HepG2 (cell line): ENCODE data around the gene ANAPC16. TPM values are rescaled to one million over a fixed set of nuclear protein-coding genes. Genes with fewer than 3 reads are reported as not detected.
A peak's percentile ranks its signal among the peaks of the same experiment; 100 is the strongest.

Experiments
- ATAC-seq: fragments of 200-7000 bp; cut with Tn5 transposase; 3 replicates; pipeline ENCODE4 v1.9.1; 2020; ENCODE audit warnings: mild to moderate bottlenecking, moderate library complexity
- BruUV-seq: library from RNA; stranded (reverse); fragments of 400-500 nt; replicated peaks from 2 replicates; lab custom pipeline; 2021; lab: Mats Ljungman, UMichigan
- CTCF ChIA-PET: fragments of 300-600 bp; formaldehyde crosslinking; extraction: SDS; loops from one replicate; lab custom pipeline; 2021; ENCODE audit warnings: low total read pairs, inconsistent platforms, low intra/inter-chr PET ratio; lab: Yijun Ruan, JAX
- POLR2A ChIA-PET: fragments of 350-600 bp; sonication (Branson Sonifier 250); formaldehyde crosslinking; loops from one replicate; lab custom pipeline; 2020; ENCODE audit warnings: antibody characterized with exemption, inconsistent platforms; lab: Yijun Ruan, JAX
- DNase-seq: peaks from one replicate; pipeline ENCODE4 v3.0.0-alpha.2; 2015; ENCODE audit warnings: low spot score
- FAIRE-seq: peaks from 3 replicates; lab custom pipeline; 2011; peaks lifted over from hg19 to GRCh38; lab: Jason Lieb, UNC
- H2AFZ ChIP-seq: one replicate; pipeline ENCODE4 v1.6.1; 2011; ENCODE audit warnings: low read length, inconsistent platforms
- H3K27ac ChIP-seq: fragments of 300-600 bp; 3 replicates; pipeline ENCODE4 v1.8.0; 2011; ENCODE audit warnings: mixed run types, mild to moderate bottlenecking, mixed read lengths, low read length, inconsistent platforms; ENCODE audit not compliant: insufficient read depth; ENCODE audit errors: extremely low read length
- H3K27me3 ChIP-seq, 2 experiments: fragments of 200-600 bp in 1 of 2; 2 replicates in 1 of 2; 3 replicates in 1 of 2; pipeline versions ENCODE4 v1.6.0 to v1.8.0; 2011; ENCODE audit warnings: low read length in 2 of 2, mild to moderate bottlenecking in 2 of 2, moderate library complexity in 2 of 2, inconsistent platforms in 1 of 2; ENCODE audit not compliant: insufficient read depth in 2 of 2, control insufficient read depth in 1 of 2
- H3K36me3 ChIP-seq, 2 experiments: fragments of 200-600 bp in 1 of 2; replicated peaks in 1 of 2; 2 replicates in 1 of 2; 3 replicates in 1 of 2; pipeline versions ENCODE4 v1.5.1 to v1.8.0; 2011; ENCODE audit warnings: low read length in 2 of 2, inconsistent platforms in 1 of 2; ENCODE audit not compliant: insufficient read depth in 2 of 2, control insufficient read depth in 1 of 2
- H3K4me1 ChIP-seq: 2 replicates; pipeline ENCODE4 v1.5.1; 2012; ENCODE audit warnings: low read length, inconsistent platforms; ENCODE audit not compliant: insufficient read depth
- H3K4me2 ChIP-seq: 2 replicates; pipeline ENCODE4 v1.6.0; 2011; ENCODE audit warnings: low read depth, low read length, inconsistent platforms
- H3K4me3 ChIP-seq, 3 experiments: fragments of 200-600 bp in 1 of 3; sonication (generic), shearing (Covaris generic) in 1 of 3; replicated peaks in 1 of 3; 2 replicates each; pipeline ENCODE4 v1.5.1; 2011 to 2016; ENCODE audit warnings: low read length in 3 of 3, inconsistent platforms in 2 of 3, low read depth in 2 of 3, mild to moderate bottlenecking in 2 of 3, control low read depth in 1 of 3, mixed read lengths in 1 of 3; ENCODE audit not compliant: insufficient read depth in 1 of 3
- H3K79me2 ChIP-seq: one replicate; pipeline ENCODE4 v1.6.1; 2011; ENCODE audit warnings: low read length, inconsistent platforms; ENCODE audit not compliant: insufficient read depth
- H3K9ac ChIP-seq: 2 replicates; pipeline ENCODE4 v1.6.0; 2011; ENCODE audit warnings: mild to moderate bottlenecking, low read depth, low read length, inconsistent platforms; ENCODE audit not compliant: insufficient read depth
- H3K9me3 ChIP-seq: 2 replicates; pipeline ENCODE4 v1.5.1; 2012; ENCODE audit warnings: mild to moderate bottlenecking, low read length
- H4K20me1 ChIP-seq: 2 replicates; pipeline ENCODE4 v1.6.0; 2011; ENCODE audit warnings: inconsistent platforms, mild to moderate bottlenecking, low read length, moderate library complexity; ENCODE audit not compliant: insufficient read depth
- ASH2L ChIP-seq: fragments of 300-600, 200-600 bp; sonication (generic); IDR thresholded peaks from 2 replicates; pipeline ENCODE4 v1.7.0; 2017; ENCODE audit warnings: low read depth, mild to moderate bottlenecking, moderate library complexity, mixed read lengths, low read length; ENCODE audit not compliant: insufficient read length
- GATAD1 ChIP-seq: IDR thresholded peaks from 2 replicates; pipeline ENCODE4 v1.6.1; 2016; ENCODE audit warnings: missing genetic modification reagents, missing compliant biosample characterization
- MNT ChIP-seq: fragments of 450-650 bp; IDR thresholded peaks from 2 replicates; pipeline ENCODE4 v1.6.1; 2016
- NFE2 ChIP-seq: sonication (generic); formaldehyde crosslinking; IDR thresholded peaks from 2 replicates; pipeline ENCODE4 v1.4.0; 2020; ENCODE audit warnings: missing genetic modification reagents
- NR1H2 ChIP-seq: sonication (generic); formaldehyde crosslinking; IDR thresholded peaks from 2 replicates; pipeline ENCODE4 v1.8.1; 2022; ENCODE audit warnings: low read depth, missing genetic modification reagents, borderline replicate concordance
- SNAPC5 ChIP-seq: sonication (generic); formaldehyde crosslinking; IDR thresholded peaks from 2 replicates; pipeline ENCODE4 v1.8.1; 2023; ENCODE audit warnings: mild to moderate bottlenecking, missing genetic modification reagents, borderline replicate concordance
- SRSF4 ChIP-seq: fragments of 200-400 bp; formaldehyde crosslinking; IDR thresholded peaks from one replicate; pipeline ENCODE4 v1.6.1; 2018; ENCODE audit warnings: mild to moderate bottlenecking, low read depth, low read length, moderate library complexity; ENCODE audit not compliant: poor library complexity, severe bottlenecking
- ZBTB14 ChIP-seq: sonication (generic); formaldehyde crosslinking; IDR thresholded peaks from 2 replicates; pipeline ENCODE4 v1.4.0; 2020; ENCODE audit warnings: missing genetic modification reagents
- ZHX1 ChIP-seq: sonication (generic); formaldehyde crosslinking; IDR thresholded peaks from 2 replicates; pipeline ENCODE4 v1.8.1; 2022; ENCODE audit warnings: low read depth, mild to moderate bottlenecking, missing genetic modification reagents
- ZNF317 ChIP-seq: sonication (generic); formaldehyde crosslinking; IDR thresholded peaks from 2 replicates; pipeline ENCODE4 v1.5.0; 2020; ENCODE audit warnings: mild to moderate bottlenecking, missing genetic modification reagents
- ZNF7 ChIP-seq: IDR thresholded peaks from 2 replicates; pipeline ENCODE4 v1.6.1; 2016; ENCODE audit warnings: missing biosample characterization, missing genetic modification reagents
- WGBS: methylation state at CpG from one replicate; pipeline ENCODE4 v1.1.6; 2017; ENCODE audit warnings: low lambda C conversion rate; 5-methylcytosine and 5-hydroxymethylcytosine counted together
- in situ Hi-C: cut with HindIII; loops from 2 replicates; pipeline ENCODE4 v1.10.0; 2017; ENCODE audit warnings: low pct_unique_long_range_greater_than_20kb; ENCODE audit not compliant: extremely low pct_ligation_motif_present
- intact Hi-C: fragments of 100-400 bp; cut with micrococcal nuclease; formaldehyde crosslinking; loops from one replicate; pipeline ENCODE4 v1.10.0; 2022; ENCODE audit not compliant: unreplicated experiment
- polyA plus RNA-seq, 8 experiments: library from polyadenylated mRNA; depleted of rRNA in 3 of 8; stranded (reverse) in 7 of 8; unstranded in 1 of 8; fragments of >200 nt; fragmentation: Illumina TruSeq in 4 of 8; extraction: Trizol in 4 of 8; gene quantifications; 2 replicates each; pipeline versions ENCODE4 v1.2.1 to v1.2.3, GENCODE V29; 2011 to 2016; ENCODE audit warnings: low read depth in 4 of 8, missing spikeins in 1 of 8, mixed read lengths in 1 of 8; ENCODE audit not compliant: insufficient read depth in 1 of 8
- total RNA-seq, 5 experiments: library from RNA; depleted of rRNA; stranded (reverse); fragments of >200 nt; fragmentation: Illumina TruSeq; extraction: Trizol; gene quantifications; 2 replicates each; pipeline ENCODE4 v1.2.3, GENCODE V29; 2016; ENCODE audit warnings: low read depth in 1 of 5

Gene ANAPC16
- total and polyA plus RNA-seq, 2 of the 13 experiments (the other 11 are each of a cell fraction or from before 2014, with no cell fraction given) = 74.8 to 89.4 TPM

DNA sequence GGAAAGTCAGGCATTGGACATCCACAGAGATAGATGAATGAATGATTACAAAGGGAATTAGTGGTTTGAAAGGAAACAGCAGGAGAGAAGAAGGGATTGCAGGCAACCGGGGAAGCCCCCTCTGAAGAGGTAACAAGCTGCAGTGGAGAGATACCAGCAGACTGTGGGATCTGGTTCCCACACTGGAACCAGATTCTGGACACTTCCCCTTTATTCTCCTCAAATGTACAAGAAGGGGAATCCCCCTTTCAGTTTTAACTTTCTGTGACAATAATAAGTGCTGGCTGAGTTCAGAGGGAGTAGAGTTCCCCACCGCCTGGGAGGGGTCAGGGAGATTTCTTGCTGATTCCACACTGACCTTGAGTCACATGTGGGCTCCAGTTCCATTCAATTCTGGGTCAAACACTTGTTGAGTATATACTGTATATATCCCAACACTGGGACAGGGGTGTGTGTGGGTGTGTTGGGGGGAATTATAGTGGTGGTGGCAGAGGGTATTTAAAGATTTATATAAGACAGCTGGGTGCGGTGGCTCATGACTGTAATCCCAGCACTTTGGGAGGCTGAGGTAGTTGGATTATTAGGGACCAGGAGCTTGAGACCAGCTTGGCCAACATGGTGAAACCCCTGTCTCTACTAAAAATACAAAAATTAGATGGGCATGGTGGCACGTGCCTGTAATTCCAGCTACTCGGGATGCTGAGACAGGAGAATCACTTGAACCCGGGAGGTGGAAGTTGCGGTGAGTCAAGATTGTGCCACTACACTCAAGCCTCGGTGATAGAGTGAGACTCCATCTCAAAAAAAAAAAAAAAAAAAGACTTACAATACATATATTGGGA, 41.5 kb downstream of the ANAPC16 start:
- Histone ChIP-seq H3K4me3 (no peak overlapping the region), H3K27me3 (no peaks in the 10 kb centered on the region), H3K9me3 (no peaks in the 10 kb centered on the region), H4K20me1 (no peaks in the 10 kb centered on the region), H3K4me2 (no peak overlapping the region), H2AFZ (peak overlapping the region; percentile 17), H3K79me2 (no peaks in the 10 kb centered on the region), H3K27ac (peak overlapping the region; percentile 7), H3K36me3 (no peaks in the 10 kb centered on the region), H3K4me1 (peaks cover 89% of the 10 kb centered on the region), H3K9ac (no peak overlapping the region)
- FAIRE-seq = no peak
- intact Hi-C loops = no loop called here
- ChIA-PET POLR2A (interaction anchor here (5.8 kb wide), 1 partner anchor 17 kb away, joined by 155 read pairs; the partner anchor contains the start of gene DDIT4), CTCF (no interaction called here)
- DNase-seq = no peak
- in situ Hi-C loops = no loop called here
- ATAC-seq = no peak
- no TSS peak for BruUV-seq
- TF ChIP-seq ASH2L = no peak
- peak; percentile 97 for TF ChIP-seq ZNF7 (CRISPR knock-in tag)
- 82% methylated on average over 8 of the region's 8 CpGs for WGBS

- in situ Hi-C loops = no loop called here
- DNase-seq (no peak), ATAC-seq (no peak), FAIRE-seq (no peak)
- Histone ChIP-seq H3K27ac (no peak overlapping the region), H3K4me1 (peaks cover 89% of the 10 kb centered on the region), H3K27me3 (no peaks in the 10 kb centered on the region), H3K36me3 (no peaks in the 10 kb centered on the region), H4K20me1 (no peaks in the 10 kb centered on the region), H3K9ac (no peak overlapping the region), H3K4me2 (no peak overlapping the region), H3K9me3 (no peaks in the 10 kb centered on the region), H3K4me3 (no peak overlapping the region), H3K79me2 (no peaks in the 10 kb centered on the region), H2AFZ (no peak overlapping the region)
- no TSS peak for BruUV-seq
- WGBS = 94% methylated on average over 4 of the region's 4 CpGs
- ChIA-PET CTCF (no interaction called here), POLR2A (interaction anchor here (3.1 to 5.8 kb wide), 2 partner anchors 15 to 63 kb away, joined by 53 to 155 read pairs; partner anchors contain the start of gene DDIT4)
- intact Hi-C loops = no loop called here
- TF ChIP-seq SRSF4 (no peak), ZNF317 (CRISPR knock-in tag) (no peak), ZHX1 (CRISPR knock-in tag) (no peak), SNAPC5 (CRISPR knock-in tag) (no peak), NFE2 (CRISPR knock-in tag) (no peak), NR1H2 (CRISPR knock-in tag) (no peak), MNT (no peak), ZBTB14 (CRISPR knock-in tag) (no peak), GATAD1 (CRISPR knock-in tag) (no peak)
Observed at GRCh38 chr10:72258617-72259016, 42.8 kb downstream of the ANAPC16 start.
